Stomach (tissue), 4 donors: ENCODE data around the gene PSORS1C1.

Source experiments
- POLR2AphosphoS5 ChIP-seq, 3 donors: sonication (generic); formaldehyde crosslinking; IDR thresholded peaks; one replicate each; pipeline ENCODE4 v1.6.1; 2016; ENCODE audit warnings: antibody characterized with exemption in 3 of 3
- TF ChIP-seq, protein P1 (sequence below), 7 experiments: fragments of 450-650 bp in 4 of 7; fragments of 200-600 bp in 3 of 7; sonication (generic) in 3 of 7; IDR thresholded peaks; one replicate each; pipeline ENCODE4 v1.5.1; 2016 to 2019; ENCODE audit warnings: antibody characterized with exemption in 7 of 7, control low read depth in 2 of 7, mild to moderate bottlenecking in 1 of 7

DNA sequence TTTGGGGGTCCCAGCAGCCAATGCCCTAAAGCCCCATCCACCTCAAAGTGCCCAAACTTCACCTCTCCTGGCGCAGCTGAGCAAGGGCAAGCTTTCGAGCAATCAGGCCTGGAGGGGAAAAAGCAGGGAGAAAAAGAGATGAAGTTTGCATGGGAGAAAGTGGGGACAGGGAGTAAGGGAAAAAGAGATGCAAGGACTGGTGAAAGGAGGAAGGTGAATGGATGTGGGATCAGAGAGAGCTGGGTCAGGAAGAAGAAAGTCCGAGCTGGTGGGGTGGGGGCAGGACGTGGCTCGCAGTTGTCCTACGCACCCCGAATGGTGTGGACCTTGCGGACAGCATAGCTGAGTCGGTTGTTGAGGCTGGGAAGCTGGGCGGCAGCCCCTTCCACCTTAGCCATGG is 30.8 kb downstream of the PSORS1C1 start:
- TF ChIP-seq, protein P1, sequence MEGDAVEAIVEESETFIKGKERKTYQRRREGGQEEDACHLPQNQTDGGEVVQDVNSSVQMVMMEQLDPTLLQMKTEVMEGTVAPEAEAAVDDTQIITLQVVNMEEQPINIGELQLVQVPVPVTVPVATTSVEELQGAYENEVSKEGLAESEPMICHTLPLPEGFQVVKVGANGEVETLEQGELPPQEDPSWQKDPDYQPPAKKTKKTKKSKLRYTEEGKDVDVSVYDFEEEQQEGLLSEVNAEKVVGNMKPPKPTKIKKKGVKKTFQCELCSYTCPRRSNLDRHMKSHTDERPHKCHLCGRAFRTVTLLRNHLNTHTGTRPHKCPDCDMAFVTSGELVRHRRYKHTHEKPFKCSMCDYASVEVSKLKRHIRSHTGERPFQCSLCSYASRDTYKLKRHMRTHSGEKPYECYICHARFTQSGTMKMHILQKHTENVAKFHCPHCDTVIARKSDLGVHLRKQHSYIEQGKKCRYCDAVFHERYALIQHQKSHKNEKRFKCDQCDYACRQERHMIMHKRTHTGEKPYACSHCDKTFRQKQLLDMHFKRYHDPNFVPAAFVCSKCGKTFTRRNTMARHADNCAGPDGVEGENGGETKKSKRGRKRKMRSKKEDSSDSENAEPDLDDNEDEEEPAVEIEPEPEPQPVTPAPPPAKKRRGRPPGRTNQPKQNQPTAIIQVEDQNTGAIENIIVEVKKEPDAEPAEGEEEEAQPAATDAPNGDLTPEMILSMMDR (IDR thresholded peaks at IDR 0.05): no peak
- no peak for TF ChIP-seq POLR2AphosphoS5 (IDR thresholded peaks at IDR 0.05)
